D721Med (cell line): Measurements from ENCODE around the gene MYO1B.

Source experiments
- DNase-seq: peaks from one replicate; pipeline ENCODE4 v3.0.0; 2011; ENCODE audit warnings: low spot score; ENCODE audit not compliant: insufficient read length
- FAIRE-seq: peaks from 2 replicates; lab custom pipeline; 2011; peaks lifted over from hg19 to GRCh38; lab: Jason Lieb, UNC
- TF ChIP-seq, protein P1 (sequence below): IDR thresholded peaks from 2 replicates; pipeline ENCODE4 v1.5.1; 2012; ENCODE audit warnings: mild to moderate bottlenecking, control low read depth; ENCODE audit not compliant: insufficient read depth; ENCODE audit errors: missing control alignments

Gene MYO1B

DNA sequence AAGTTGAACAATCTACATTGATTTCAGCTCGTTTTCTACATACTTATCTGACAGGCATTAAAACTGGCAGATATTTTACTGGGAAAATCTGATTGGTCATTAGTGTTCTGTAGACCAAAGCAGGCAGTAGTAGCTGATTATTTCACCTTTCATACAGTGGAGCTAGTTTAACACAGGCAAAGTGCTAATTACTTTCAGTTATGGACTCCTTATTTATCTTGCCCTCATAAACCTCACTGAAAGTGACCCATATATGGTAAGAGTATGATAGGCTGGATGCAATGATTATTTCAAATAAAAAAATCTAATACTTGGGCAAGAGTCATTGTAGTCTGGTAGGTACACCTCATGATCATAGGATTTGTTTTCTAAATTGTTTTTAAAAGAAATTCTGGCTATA is 129.7 kb downstream of the MYO1B start:
- TF ChIP-seq, protein P1, sequence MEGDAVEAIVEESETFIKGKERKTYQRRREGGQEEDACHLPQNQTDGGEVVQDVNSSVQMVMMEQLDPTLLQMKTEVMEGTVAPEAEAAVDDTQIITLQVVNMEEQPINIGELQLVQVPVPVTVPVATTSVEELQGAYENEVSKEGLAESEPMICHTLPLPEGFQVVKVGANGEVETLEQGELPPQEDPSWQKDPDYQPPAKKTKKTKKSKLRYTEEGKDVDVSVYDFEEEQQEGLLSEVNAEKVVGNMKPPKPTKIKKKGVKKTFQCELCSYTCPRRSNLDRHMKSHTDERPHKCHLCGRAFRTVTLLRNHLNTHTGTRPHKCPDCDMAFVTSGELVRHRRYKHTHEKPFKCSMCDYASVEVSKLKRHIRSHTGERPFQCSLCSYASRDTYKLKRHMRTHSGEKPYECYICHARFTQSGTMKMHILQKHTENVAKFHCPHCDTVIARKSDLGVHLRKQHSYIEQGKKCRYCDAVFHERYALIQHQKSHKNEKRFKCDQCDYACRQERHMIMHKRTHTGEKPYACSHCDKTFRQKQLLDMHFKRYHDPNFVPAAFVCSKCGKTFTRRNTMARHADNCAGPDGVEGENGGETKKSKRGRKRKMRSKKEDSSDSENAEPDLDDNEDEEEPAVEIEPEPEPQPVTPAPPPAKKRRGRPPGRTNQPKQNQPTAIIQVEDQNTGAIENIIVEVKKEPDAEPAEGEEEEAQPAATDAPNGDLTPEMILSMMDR, result no peak
- FAIRE-seq (no peak), DNase-seq (no peak)

DNA sequence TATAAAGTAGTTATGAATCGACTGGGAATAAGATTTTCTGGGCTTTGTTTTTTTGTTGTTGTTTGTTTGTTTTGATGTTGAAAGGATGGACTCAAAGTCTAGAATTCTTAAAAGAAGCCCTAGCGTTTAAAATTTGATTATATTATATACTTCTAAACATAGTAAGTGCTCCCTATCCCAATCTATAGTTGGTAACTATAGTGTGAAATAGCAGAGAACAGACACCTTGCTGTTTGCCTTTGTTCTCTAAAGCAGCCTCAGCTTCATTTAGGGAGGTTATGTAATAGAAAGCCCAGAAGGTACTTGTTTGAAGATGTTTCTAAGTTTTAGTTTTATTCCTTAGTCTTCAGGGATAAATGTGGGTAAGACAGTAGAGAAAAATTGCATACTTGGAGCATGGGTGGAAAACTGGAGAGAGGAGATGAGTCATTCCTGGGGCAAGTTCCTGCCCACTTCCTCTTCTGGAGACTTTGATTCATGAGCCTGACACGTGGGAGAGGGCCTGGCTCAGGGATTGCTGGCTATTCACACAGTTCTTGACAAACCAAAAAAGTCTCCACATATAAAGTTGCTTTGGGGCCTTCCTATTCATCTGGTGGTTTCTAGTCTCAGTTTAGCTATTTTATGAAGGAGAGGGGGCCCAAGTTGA is 131.9 kb downstream of the MYO1B start:
- TF ChIP-seq, protein P1, result no peak
- DNase-seq (no peak), FAIRE-seq (no peak)

DNA sequence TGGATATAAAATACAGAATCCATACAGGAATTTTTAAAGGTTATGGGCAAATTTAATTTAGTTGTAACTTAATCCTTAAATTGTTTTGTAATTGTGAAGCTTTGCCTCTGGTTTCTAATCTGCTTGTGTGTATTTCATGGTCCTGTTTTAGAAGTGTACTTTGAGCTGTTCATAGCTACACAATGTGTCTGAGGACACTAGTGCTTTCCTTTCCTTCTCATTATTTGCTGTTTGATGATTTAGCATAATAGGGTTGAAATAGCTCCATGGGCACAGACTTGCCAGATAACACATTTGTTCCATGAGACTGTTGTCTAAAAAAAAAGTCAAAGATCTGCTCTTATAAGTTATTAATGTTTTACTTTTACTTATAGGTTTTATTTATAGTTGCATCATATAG is 134.2 kb downstream of the MYO1B start:
- DNase-seq, result no peak
- TF ChIP-seq, protein P1, result no peak
- no peak for FAIRE-seq

DNA sequence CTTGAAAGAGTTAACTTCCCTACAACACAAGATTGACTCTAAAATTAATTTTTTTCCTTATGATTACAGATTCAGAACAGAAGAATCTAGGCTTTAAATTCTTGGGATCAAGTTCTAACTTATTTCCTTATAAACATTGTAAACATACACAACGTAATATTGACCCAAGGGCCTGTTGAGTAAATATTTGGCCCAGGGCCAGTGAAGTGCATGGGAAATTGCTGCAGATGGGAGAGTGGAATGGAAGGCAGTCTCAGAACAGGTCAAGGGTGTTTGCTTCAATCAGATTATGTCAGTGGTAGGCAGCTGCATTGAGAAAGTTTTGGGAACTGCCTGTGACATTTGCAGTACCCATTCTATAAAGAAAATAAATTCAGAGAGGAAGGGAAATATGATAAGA is 137.6 kb downstream of the MYO1B start:
- TF ChIP-seq, protein P1, result no peak
- DNase-seq (no peak), FAIRE-seq (no peak)

DNA sequence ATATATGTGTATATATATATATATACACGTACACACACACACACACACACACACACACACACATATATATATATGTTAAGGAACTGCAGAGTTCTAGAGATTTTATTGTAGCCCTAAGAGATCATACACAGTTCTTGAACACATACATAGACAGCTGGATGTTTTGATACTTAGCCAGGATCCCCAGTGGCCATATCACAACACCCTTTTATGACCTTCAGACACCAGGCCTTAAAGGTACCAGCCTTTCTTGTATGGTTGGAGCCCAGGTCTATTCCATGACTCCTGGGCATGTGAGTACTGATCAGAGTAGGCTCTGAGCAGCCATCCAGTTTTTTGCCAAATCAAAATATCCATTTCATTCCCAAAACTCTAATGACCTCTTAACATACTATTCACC is 138.3 kb downstream of the MYO1B start:
- TF ChIP-seq, protein P1, result no peak
- DNase-seq, result no peak
- FAIRE-seq, result no peak

DNA sequence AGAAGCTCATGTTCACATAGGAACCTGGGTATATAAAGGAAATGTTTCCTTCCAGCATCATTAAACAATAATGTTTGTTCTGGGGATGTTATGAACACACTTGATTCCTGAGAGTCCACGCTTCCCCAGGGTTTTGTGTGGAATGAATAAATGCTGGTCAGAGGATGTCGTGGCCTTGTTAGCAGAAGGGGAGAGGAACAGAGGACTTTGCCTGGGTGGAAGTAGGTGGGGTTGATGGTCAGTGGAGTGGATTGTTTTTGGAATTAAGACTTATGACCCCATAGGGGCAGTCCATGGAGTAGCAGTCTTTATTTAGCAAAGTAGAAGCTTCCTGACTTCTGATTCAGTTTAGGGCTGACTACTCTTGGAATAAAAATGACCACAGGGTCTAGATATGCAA is 139.6 kb downstream of the MYO1B start:
- FAIRE-seq (no peak), DNase-seq (no peak)
- TF ChIP-seq, protein P1, result no peak

DNA sequence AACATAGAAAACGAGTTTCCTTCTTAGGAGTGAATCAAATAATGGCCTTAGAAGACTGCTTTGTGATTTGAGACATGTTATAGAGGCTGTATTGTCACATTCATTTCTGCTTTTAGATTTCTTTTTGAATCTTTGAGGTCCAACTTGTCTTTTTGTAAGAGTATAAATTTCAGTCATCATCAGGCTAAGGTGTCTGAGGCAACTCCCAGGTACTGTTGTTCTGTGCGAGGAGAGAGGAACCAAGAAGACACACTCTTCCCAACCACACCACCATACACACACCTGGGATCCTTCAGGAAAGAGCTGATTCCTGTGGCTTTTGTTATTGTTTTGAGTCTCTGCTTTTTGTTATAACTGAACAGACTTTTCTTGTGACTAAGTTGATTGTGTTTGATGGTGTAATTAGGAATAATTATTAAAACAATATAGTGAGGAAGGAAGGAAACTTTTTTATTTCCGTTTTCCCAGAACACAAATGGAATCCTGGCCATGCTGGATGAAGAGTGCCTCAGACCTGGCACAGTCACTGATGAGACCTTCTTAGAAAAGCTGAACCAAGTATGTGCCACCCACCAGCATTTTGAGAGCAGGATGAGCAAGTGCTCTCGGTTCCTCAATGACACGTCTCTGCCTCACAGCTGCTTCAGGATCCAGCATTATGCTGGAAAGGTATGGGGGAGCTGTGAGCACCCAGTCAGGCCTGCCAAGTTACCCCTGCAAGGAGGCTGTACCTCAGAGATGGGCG is 140.4 kb downstream of the MYO1B start:
- TF ChIP-seq, protein P1, result no peak
- DNase-seq (no peak), FAIRE-seq (no peak)
